SU-DHL-6 (cell line): Measurements from ENCODE around the gene GFOD2.

ENCODE experiments used
- H2AFZ ChIP-seq: fragments of 200-600 bp; sonication (generic); 2 replicates; pipeline ENCODE4 v1.6.1; 2014; ENCODE audit warnings: low read depth, mild to moderate bottlenecking, moderate library complexity, mixed read lengths, antibody characterized with exemption, low read length; ENCODE audit not compliant: severe bottlenecking
- H3F3A ChIP-seq: fragments of 200-600 bp; shearing (Covaris generic); 2 replicates; pipeline ENCODE4 v1.6.0; 2016; ENCODE audit warnings: antibody characterized with exemption, mild to moderate bottlenecking; ENCODE audit not compliant: insufficient read depth
- H3K27ac ChIP-seq: fragments of 200-600 bp; sonication (generic); 2 replicates; pipeline ENCODE4 v1.5.1; 2016; ENCODE audit warnings: low read depth, mild to moderate bottlenecking, low read length, moderate library complexity, mixed read lengths
- H3K27me3 ChIP-seq: fragments of 200-600 bp; sonication (generic), shearing (Covaris generic); 2 replicates; pipeline ENCODE4 v1.6.0; 2014; ENCODE audit warnings: mild to moderate bottlenecking, low read length
- H3K36me3 ChIP-seq: fragments of 200-600 bp; sonication (generic); 2 replicates; pipeline ENCODE4 v1.6.1; 2014; ENCODE audit warnings: mild to moderate bottlenecking, low read length, mixed read lengths
- H3K4me2 ChIP-seq: fragments of 300-600, 200-600 bp; shearing (Covaris generic), sonication (generic); 2 replicates; pipeline ENCODE4 v1.6.0; 2014; ENCODE audit warnings: low read length, low read depth, mild to moderate bottlenecking; ENCODE audit not compliant: poor library complexity, severe bottlenecking
- H3K4me3 ChIP-seq: fragments of 200-600 bp; sonication (generic); 2 replicates; pipeline ENCODE4 v1.5.1; 2014; ENCODE audit warnings: antibody characterized with exemption, low read length, mild to moderate bottlenecking, mixed read lengths; ENCODE audit not compliant: insufficient read depth, poor library complexity, severe bottlenecking
- H3K79me2 ChIP-seq: fragments of 200-600 bp; sonication (generic); 2 replicates; pipeline ENCODE4 v1.6.1; 2014; ENCODE audit warnings: mild to moderate bottlenecking, low read length, moderate library complexity; ENCODE audit not compliant: insufficient read depth
- H3K9ac ChIP-seq: fragments of 200-600 bp; sonication (generic); 2 replicates; pipeline ENCODE4 v1.7.0; 2014; ENCODE audit warnings: mild to moderate bottlenecking, low read length
- H3K9me2 ChIP-seq: fragments of 200-600 bp; sonication (generic); replicated peaks from 2 replicates; pipeline ENCODE4 v1.6.1; 2014; ENCODE audit warnings: low read length; ENCODE audit not compliant: insufficient read depth
- H3K9me3 ChIP-seq: fragments of 200-600 bp; sonication (generic); 2 replicates; pipeline ENCODE4 v1.6.1; 2014; ENCODE audit warnings: low read length, mixed read lengths; ENCODE audit not compliant: insufficient read depth
- H4K20me1 ChIP-seq: fragments of 200-600 bp; sonication (generic); 2 replicates; pipeline ENCODE4 v1.6.1; 2014; ENCODE audit warnings: low read depth, mild to moderate bottlenecking, antibody characterized with exemption, low read length, moderate library complexity, mixed read lengths
- EZH2phosphoT487 ChIP-seq: fragments of 200-600 bp; sonication (generic), shearing (Covaris generic); conservative IDR thresholded peaks from 2 replicates; pipeline ENCODE4 v1.6.1; 2018; ENCODE audit warnings: mild to moderate bottlenecking, antibody characterized with exemption, low read length, moderate library complexity, mixed read lengths
- TF ChIP-seq, protein P1 (sequence below): fragments of 200-600 bp; sonication (generic); IDR thresholded peaks from one replicate; pipeline ENCODE4 v1.5.1; 2017; ENCODE audit warnings: antibody characterized with exemption, mild to moderate bottlenecking, low read length, moderate library complexity; ENCODE audit not compliant: insufficient read depth, poor library complexity, severe bottlenecking

The GFOD2 gene

DNA sequence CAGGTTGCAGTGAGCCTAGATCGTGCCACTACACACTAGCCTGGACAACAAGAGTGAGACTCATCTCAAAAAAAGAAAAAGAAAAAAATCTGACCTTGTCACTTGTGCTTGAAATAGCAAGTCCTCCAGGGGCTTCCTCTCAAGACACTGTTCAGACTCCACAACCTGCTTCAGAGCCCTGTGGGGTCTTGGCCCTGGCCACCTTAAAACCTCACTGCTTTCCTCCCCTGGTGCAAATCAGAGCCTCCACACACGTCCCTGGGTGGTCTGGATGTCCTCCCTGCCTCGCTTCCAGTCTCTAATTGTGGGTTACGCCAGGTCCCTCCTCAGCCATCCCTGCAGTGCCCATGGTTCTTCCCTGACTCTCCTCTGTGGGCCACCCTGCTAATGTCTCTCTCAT lies 63.8 kb downstream of the GFOD2 start:
- H3K9me3 ChIP-seq, result no peaks in the 10 kb centered on the region
- H3K4me2 ChIP-seq, result no peak overlapping the region
- H2AFZ ChIP-seq, result no peak overlapping the region
- no peak overlapping the region for H3K9ac ChIP-seq
- no peaks in the 10 kb centered on the region for H3K79me2 ChIP-seq
- no peak overlapping the region for H3K27ac ChIP-seq
- H3K4me3 ChIP-seq, result no peak overlapping the region
- no peaks in the 10 kb centered on the region for H4K20me1 ChIP-seq
- TF ChIP-seq, protein P1, sequence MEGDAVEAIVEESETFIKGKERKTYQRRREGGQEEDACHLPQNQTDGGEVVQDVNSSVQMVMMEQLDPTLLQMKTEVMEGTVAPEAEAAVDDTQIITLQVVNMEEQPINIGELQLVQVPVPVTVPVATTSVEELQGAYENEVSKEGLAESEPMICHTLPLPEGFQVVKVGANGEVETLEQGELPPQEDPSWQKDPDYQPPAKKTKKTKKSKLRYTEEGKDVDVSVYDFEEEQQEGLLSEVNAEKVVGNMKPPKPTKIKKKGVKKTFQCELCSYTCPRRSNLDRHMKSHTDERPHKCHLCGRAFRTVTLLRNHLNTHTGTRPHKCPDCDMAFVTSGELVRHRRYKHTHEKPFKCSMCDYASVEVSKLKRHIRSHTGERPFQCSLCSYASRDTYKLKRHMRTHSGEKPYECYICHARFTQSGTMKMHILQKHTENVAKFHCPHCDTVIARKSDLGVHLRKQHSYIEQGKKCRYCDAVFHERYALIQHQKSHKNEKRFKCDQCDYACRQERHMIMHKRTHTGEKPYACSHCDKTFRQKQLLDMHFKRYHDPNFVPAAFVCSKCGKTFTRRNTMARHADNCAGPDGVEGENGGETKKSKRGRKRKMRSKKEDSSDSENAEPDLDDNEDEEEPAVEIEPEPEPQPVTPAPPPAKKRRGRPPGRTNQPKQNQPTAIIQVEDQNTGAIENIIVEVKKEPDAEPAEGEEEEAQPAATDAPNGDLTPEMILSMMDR, result no peak
- TF ChIP-seq EZH2phosphoT487, result no peak
- peaks cover 7% of the 10 kb centered on the region; the same call in 1 of the 2 replicates for H3F3A ChIP-seq
- H3K36me3 ChIP-seq, result no peaks in the 10 kb centered on the region
- H3K9me2 ChIP-seq, result no peaks in the 10 kb centered on the region
- H3K27me3 ChIP-seq, result no peaks in the 10 kb centered on the region

DNA sequence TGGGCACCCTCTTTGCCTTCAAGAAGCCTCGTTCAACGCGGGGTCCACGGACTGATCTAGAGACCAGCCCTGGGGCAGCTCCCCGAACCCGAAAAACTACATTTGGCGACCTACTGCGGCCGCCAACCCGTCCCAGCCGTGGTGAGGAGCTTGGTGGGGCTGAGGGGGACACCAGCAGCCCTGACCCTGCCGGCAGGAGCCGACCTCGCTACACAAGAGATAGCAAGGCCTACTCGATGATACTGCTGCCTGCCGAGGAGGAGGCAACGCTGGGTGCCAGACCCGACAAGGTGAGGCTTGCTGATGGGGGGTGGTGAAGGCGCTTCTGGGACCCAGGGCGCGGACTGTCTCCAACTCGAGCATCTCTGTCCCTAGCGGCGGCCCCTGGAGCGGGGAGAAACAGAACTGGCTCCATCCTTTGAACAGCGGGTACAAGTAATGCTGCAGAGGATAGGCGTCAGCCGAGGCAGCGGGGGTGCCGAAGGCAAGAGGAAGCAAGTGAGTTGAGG lies 64.7 kb downstream of the GFOD2 start:
- Histone ChIP-seq H2AFZ (no peak overlapping the region), H3F3A (peaks cover 7% of the 10 kb centered on the region; the same call in 1 of the 2 replicates), H4K20me1 (no peaks in the 10 kb centered on the region), H3K9me2 (no peaks in the 10 kb centered on the region), H3K27ac (no peak overlapping the region), H3K27me3 (no peaks in the 10 kb centered on the region), H3K36me3 (no peaks in the 10 kb centered on the region), H3K4me2 (no peak overlapping the region), H3K79me2 (no peaks in the 10 kb centered on the region), H3K9ac (no peak overlapping the region), H3K9me3 (no peaks in the 10 kb centered on the region), H3K4me3 (no peak overlapping the region)
- TF ChIP-seq, protein P1, result no peak
- no peak for TF ChIP-seq EZH2phosphoT487

DNA sequence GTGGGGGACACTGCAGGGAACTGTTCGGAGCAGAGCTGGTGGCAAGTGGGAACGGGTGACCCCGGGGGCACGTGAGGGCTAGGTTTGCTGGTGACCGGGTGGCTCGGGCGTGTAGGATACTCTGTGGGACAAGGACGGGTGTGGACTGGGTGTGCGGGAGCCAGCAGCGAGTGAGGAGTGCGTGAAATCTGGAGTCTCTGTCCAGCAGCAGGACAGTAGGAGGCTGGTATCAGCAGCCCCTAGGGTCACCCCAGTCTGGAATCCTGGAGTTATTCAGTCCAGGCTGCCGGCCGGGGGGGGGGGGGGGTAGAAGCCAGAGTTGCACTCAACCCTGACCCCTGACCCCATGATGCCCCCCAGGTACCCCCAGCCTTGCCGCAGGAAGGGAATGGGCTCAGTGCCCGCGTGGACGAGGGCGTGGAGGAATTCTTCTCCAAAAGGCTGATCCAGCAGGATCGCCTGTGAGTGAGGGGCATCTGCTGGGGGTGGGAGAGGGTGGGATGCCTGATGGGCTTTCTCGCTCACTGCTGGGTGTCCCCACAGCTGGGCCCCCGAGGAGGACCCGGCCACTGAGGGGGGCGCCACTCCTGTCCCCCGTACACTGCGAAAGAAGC lies 65.2 kb downstream of the GFOD2 start:
- no peak overlapping the region for H3K4me3 ChIP-seq
- no peaks in the 10 kb centered on the region for H3K9me3 ChIP-seq
- no peaks in the 10 kb centered on the region for H3K9me2 ChIP-seq
- H3K27ac ChIP-seq, result no peak overlapping the region
- no peaks in the 10 kb centered on the region for H3K79me2 ChIP-seq
- no peak for TF ChIP-seq EZH2phosphoT487
- TF ChIP-seq, protein P1, result no peak
- H3K36me3 ChIP-seq, result no peaks in the 10 kb centered on the region
- H3K27me3 ChIP-seq, result no peaks in the 10 kb centered on the region
- H3F3A ChIP-seq, result peaks cover 7% of the 10 kb centered on the region; the same call in 1 of the 2 replicates
- H3K4me2 ChIP-seq, result no peak overlapping the region
- H4K20me1 ChIP-seq, result no peaks in the 10 kb centered on the region
- no peak overlapping the region for H3K9ac ChIP-seq
- H2AFZ ChIP-seq, result no peak overlapping the region
